PC-3 (cell line): ENCODE results near the gene HNRNPAB. TPM values are rescaled to one million over a fixed set of nuclear protein-coding genes. Genes with fewer than 3 reads are reported as not detected.

Source experiments
- ATAC-seq: fragments of 200-7000 bp; cut with Tn5 transposase; 2 replicates; pipeline ENCODE4 v1.9.1; 2020; ENCODE audit warnings: mild to moderate bottlenecking, moderate library complexity
- BruUV-seq: library from RNA; stranded (reverse); fragments of 400-500 nt; replicated peaks from 2 replicates; lab custom pipeline; 2021; lab: Mats Ljungman, UMichigan
- CTCF ChIA-PET: fragments of 300-600 bp; sonication (Branson Sonifier 250); formaldehyde crosslinking; loops from one replicate; lab custom pipeline; 2022; ENCODE audit warnings: antibody characterized with exemption; lab: Charles Lee
- POLR2A ChIA-PET: fragments of 300-600 bp; sonication (Branson Sonifier 250); formaldehyde crosslinking; loops from one replicate; lab custom pipeline; 2022; ENCODE audit warnings: antibody characterized with exemption; ENCODE audit not compliant: unreplicated experiment; lab: Charles Lee
- DNase-seq: peaks from one replicate; pipeline ENCODE4 v3.0.0-alpha.2; 2015
- H2AFZ ChIP-seq: fragments of 300-600 bp; sonication (generic); 2 replicates; pipeline ENCODE4 v1.6.0; 2016; ENCODE audit warnings: antibody characterized with exemption, low read length
- H3F3A ChIP-seq: fragments of 300-600 bp; sonication (generic); one replicate; pipeline ENCODE4 v1.6.0; 2017; ENCODE audit warnings: antibody characterized with exemption, low read length, control low read depth, mild to moderate bottlenecking; ENCODE audit not compliant: unreplicated experiment
- H3K27ac ChIP-seq: fragments of 300-600 bp; sonication (generic); 2 replicates; pipeline ENCODE4 v1.5.1; 2016; ENCODE audit warnings: mild to moderate bottlenecking, low read length
- H3K27me3 ChIP-seq: fragments of 300-600 bp; sonication (generic); 2 replicates; pipeline ENCODE4 v1.6.1; 2016; ENCODE audit warnings: low read length, mixed read lengths
- H3K36me3 ChIP-seq: fragments of 300-600 bp; sonication (generic); 2 replicates; pipeline ENCODE4 v1.6.1; 2016; ENCODE audit warnings: low read depth, mixed run types, low read length, mixed read lengths
- H3K4me1 ChIP-seq: fragments of 300-600 bp; sonication (generic); 2 replicates; pipeline ENCODE4 v1.5.1; 2016; ENCODE audit warnings: low read length; ENCODE audit not compliant: insufficient read depth
- H3K4me2 ChIP-seq: fragments of 300-600 bp; sonication (generic); 2 replicates; pipeline ENCODE4 v1.6.0; 2016; ENCODE audit warnings: low read length
- H3K4me3 ChIP-seq: fragments of 300-600 bp; sonication (generic); 2 replicates; pipeline ENCODE4 v1.5.1; 2016; ENCODE audit warnings: mild to moderate bottlenecking, low read length, mixed read lengths
- H3K79me2 ChIP-seq: fragments of 300-600 bp; sonication (generic); 2 replicates; pipeline ENCODE4 v1.6.1; 2017; ENCODE audit warnings: low read length, mixed read lengths
- H3K9ac ChIP-seq: fragments of 300-600 bp; sonication (generic); 2 replicates; pipeline ENCODE4 v1.6.0; 2016; ENCODE audit warnings: mild to moderate bottlenecking, low read length
- H3K9me2 ChIP-seq: fragments of 300-600 bp; sonication (generic); replicated peaks from 2 replicates; pipeline ENCODE4 v1.6.1; 2016; ENCODE audit warnings: mixed run types, low read length, mixed read lengths
- H3K9me3 ChIP-seq: fragments of 300-600 bp; sonication (generic); 2 replicates; pipeline ENCODE4 v1.6.1; 2016; ENCODE audit warnings: low read length, mixed read lengths
- H4K20me1 ChIP-seq: fragments of 300-600 bp; sonication (generic); 2 replicates; pipeline ENCODE4 v1.6.1; 2016; ENCODE audit warnings: low read length, mixed read lengths
- CTCF ChIP-seq: fragments of 300-600 bp; sonication (generic); conservative IDR thresholded peaks from 2 replicates; pipeline ENCODE4 v1.5.1; 2017; ENCODE audit warnings: antibody characterized with exemption, low read depth, mild to moderate bottlenecking, low read length
- EZH2 ChIP-seq: fragments of 300-600 bp; sonication (generic); IDR thresholded peaks from one replicate; pipeline ENCODE4 v1.6.1; 2017; ENCODE audit warnings: antibody characterized with exemption, mild to moderate bottlenecking, low read length; ENCODE audit not compliant: unreplicated experiment
- EZH2phosphoT487 ChIP-seq: fragments of 300-600 bp; sonication (generic); IDR thresholded peaks from 2 replicates; pipeline ENCODE4 v1.6.1; 2018; ENCODE audit warnings: mild to moderate bottlenecking, antibody characterized with exemption, low read length, borderline replicate concordance
- intact Hi-C: fragments of 100-400 bp; cut with micrococcal nuclease; formaldehyde crosslinking; loops from 2 replicates; pipeline ENCODE4 v1.9.0; 2023
- total RNA-seq: library from RNA; depleted of rRNA; stranded (reverse); fragments of >200 nt; gene quantifications from 2 replicates; pipeline ENCODE4 v1.2.3, GENCODE V29; 2014

Gene HNRNPAB
- total RNA-seq, 1 experiment from 2014 or later, result 231 TPM

GRCh38 chr5:178207183-178207916 is 3.0 kb downstream of the HNRNPAB start:
- TF ChIP-seq CTCF (no peak), EZH2phosphoT487 (no peak), EZH2 (no peak)
- no peaks in the 10 kb centered on the region for H3K9me2 ChIP-seq
- H3K4me1 ChIP-seq, result peaks cover 22% of the 10 kb centered on the region
- peak overlapping the region; percentile 92 for H3K4me3 ChIP-seq
- peak; percentile 43 for ATAC-seq
- no peaks in the 10 kb centered on the region for H3K27me3 ChIP-seq
- H3K4me2 ChIP-seq, result peak overlapping the region; percentile 93
- H3K36me3 ChIP-seq, result peaks cover 70% of the 10 kb centered on the region
- intact Hi-C loops, result no loop called here
- no peak overlapping the region for H3K9ac ChIP-seq
- ChIA-PET POLR2A (interaction anchor here (0.5 kb wide), 1 partner anchor 1416 kb away, joined by 4 read pairs; the partner anchor contains the start of gene HNRNPH1), CTCF (no interaction called here)
- H4K20me1 ChIP-seq, result peaks cover 71% of the 10 kb centered on the region
- peaks cover 7% of the 10 kb centered on the region for H3F3A ChIP-seq
- no peak overlapping the region for H2AFZ ChIP-seq
- no peak overlapping the region for H3K27ac ChIP-seq
- no peaks in the 10 kb centered on the region for H3K9me3 ChIP-seq
- DNase-seq, result peak; percentile 85
- BruUV-seq, result no TSS peak
- peaks cover 62% of the 10 kb centered on the region for H3K79me2 ChIP-seq

GRCh38 chr5:178207917-178208280 is 3.6 kb downstream of the HNRNPAB start:
- Histone ChIP-seq H3K9me3 (no peaks in the 10 kb centered on the region), H3K4me2 (peak overlapping the region; percentile 93), H2AFZ (no peak overlapping the region), H3K79me2 (peaks cover 62% of the 10 kb centered on the region), H4K20me1 (peaks cover 77% of the 10 kb centered on the region), H3K27ac (no peak overlapping the region), H3K36me3 (peaks cover 74% of the 10 kb centered on the region), H3K27me3 (no peaks in the 10 kb centered on the region), H3K9me2 (no peaks in the 10 kb centered on the region), H3K4me3 (peak overlapping the region; percentile 92; the same call in 1 of the 2 replicates), H3K9ac (no peak overlapping the region), H3F3A (peaks cover 7% of the 10 kb centered on the region), H3K4me1 (peaks cover 22% of the 10 kb centered on the region)
- ChIA-PET CTCF (no interaction called here), POLR2A (interaction anchor here (0.5 kb wide), 1 partner anchor 1416 kb away, joined by 4 read pairs; the partner anchor contains the start of gene HNRNPH1)
- TF ChIP-seq CTCF, result no peak
- TF ChIP-seq EZH2phosphoT487, result no peak
- TF ChIP-seq EZH2, result no peak
- no peak for DNase-seq
- no peak for ATAC-seq
- intact Hi-C loops, result no loop called here
- BruUV-seq, result no TSS peak
